ENCODE data around the gene HPRT1.

GRCh38 chrX:134538316-134538715, 78.4 kb downstream of the HPRT1 start:
- TF ChIP-seq CTCF (IDR thresholded peaks at IDR 0.05 in 4 of 5, conservative IDR thresholded peaks at IDR 0.05 in 1 of 5) (no peak), POLR2A (IDR thresholded peaks at IDR 0.05) (no peak)
